ENCODE data around the gene MAN2A1. TPM values are rescaled to one million over a fixed set of nuclear protein-coding genes. Genes with fewer than 3 reads are reported as not detected.

MAN2A1 gene
- total RNA-seq, 1 experiment from 2014 or later: 78.0 TPM

DNA sequence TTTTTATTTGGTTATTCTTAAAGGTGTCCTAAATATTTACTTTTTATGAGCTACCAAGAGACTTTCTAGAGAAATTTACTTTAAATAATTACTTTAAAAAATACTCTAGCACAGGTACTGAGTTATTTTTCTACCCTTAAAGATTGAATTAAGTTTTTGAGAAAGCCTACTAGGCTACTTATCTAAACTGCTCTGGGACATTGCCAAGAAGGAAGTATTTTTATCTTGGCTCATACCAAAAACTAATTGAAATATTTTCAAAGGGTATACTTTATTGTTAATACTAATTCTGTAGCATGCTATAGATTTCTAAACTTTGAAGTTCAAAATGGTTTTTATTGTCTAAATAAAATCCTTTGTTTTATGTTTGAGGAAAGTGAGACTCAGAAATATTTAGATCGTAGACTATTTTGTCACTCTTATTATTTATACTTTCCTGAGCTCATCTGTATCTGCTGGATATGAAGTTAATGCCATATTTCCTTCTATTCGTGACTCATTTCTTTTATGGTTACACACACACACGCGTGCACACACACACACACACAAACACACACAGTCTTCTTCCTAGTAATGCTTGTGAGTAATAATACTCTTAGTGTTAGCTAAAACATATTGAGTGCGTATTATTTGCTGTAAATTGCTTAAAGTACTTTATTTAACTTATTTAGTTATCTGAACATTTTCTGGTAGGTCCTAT, 89.5 kb downstream of the MAN2A1 start:
- 0 out of 7 replicates have a peak overlapping the region, but pooled peaks of 1 of the 3 experiments have one; percentile 11 for H3K27ac Mint-ChIP-seq
- no CpG with 5 or more reads among the region's 5 CpGs for WGBS (ENCODE audit: extremely low coverage, insufficient read length, low lambda C conversion rate)

More for the DNA sequence above, 89.5 kb downstream of the MAN2A1 start:
- no peak overlapping the region for H4K91ac ChIP-seq (ENCODE audit: insufficient read length, low read depth, low read length)
- H3K27me3 Mint-ChIP-seq (ENCODE audit: low read depth): no peaks in the 10 kb centered on the region
- H3K79me1 ChIP-seq (ENCODE audit: insufficient read depth, low read depth, low read length, poor library complexity, severe bottlenecking): no peaks in the 10 kb centered on the region
- no peak overlapping the region for H2BK120ac ChIP-seq (ENCODE audit: low read depth, low read length, poor library complexity, severe bottlenecking)
- TF ChIP-seq, protein P1, sequence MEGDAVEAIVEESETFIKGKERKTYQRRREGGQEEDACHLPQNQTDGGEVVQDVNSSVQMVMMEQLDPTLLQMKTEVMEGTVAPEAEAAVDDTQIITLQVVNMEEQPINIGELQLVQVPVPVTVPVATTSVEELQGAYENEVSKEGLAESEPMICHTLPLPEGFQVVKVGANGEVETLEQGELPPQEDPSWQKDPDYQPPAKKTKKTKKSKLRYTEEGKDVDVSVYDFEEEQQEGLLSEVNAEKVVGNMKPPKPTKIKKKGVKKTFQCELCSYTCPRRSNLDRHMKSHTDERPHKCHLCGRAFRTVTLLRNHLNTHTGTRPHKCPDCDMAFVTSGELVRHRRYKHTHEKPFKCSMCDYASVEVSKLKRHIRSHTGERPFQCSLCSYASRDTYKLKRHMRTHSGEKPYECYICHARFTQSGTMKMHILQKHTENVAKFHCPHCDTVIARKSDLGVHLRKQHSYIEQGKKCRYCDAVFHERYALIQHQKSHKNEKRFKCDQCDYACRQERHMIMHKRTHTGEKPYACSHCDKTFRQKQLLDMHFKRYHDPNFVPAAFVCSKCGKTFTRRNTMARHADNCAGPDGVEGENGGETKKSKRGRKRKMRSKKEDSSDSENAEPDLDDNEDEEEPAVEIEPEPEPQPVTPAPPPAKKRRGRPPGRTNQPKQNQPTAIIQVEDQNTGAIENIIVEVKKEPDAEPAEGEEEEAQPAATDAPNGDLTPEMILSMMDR (conservative IDR thresholded peaks at IDR 0.05): no peak
- H3K23ac ChIP-seq (ENCODE audit: insufficient read length, low read depth, low read length): no peak overlapping the region
- H3K27ac ChIP-seq (ENCODE audit: insufficient read length, low read depth, low read length): no peak overlapping the region
- no peak overlapping the region for H3K56ac ChIP-seq (ENCODE audit: insufficient read length, low read depth, low read length)
- H3K27me3 ChIP-seq (ENCODE audit: insufficient read depth, low read length): no peaks in the 10 kb centered on the region
- H3K9me3 Mint-ChIP-seq: no peaks in the 10 kb centered on the region
- H3K4ac ChIP-seq (ENCODE audit: low read depth, low read length): no peak overlapping the region
- no peaks in the 10 kb centered on the region for H3K4me1 ChIP-seq (ENCODE audit: insufficient read depth, low read length)
- no peak overlapping the region for H3K9ac ChIP-seq (ENCODE audit: extremely low read depth, insufficient read length, low read length)
- H2BK5ac ChIP-seq (ENCODE audit: insufficient read length, low read length): no peak overlapping the region
- no peak overlapping the region for H2AK5ac ChIP-seq (ENCODE audit: insufficient read length, low read length)
- no peak overlapping the region for H3K14ac ChIP-seq (ENCODE audit: insufficient read depth, low read length)
- H3K4me2 ChIP-seq (ENCODE audit: insufficient read depth, insufficient read length, low read length): no peak overlapping the region
- no peak overlapping the region for H4K5ac ChIP-seq (ENCODE audit: insufficient read length, low read depth, low read length)
- no peaks in the 10 kb centered on the region for H3K23me2 ChIP-seq (ENCODE audit: insufficient read length, low read depth, low read length, poor library complexity, severe bottlenecking)
- no peak overlapping the region for H2AFZ ChIP-seq (ENCODE audit: low read length)
- H3K9me3 ChIP-seq (ENCODE audit: control insufficient read depth, low read depth, low read length): no peaks in the 10 kb centered on the region
- peaks cover 6 to 36% (median 36%) of the 10 kb centered on the region in 3 experiments for H3K36me3 Mint-ChIP-seq (ENCODE audit: insufficient read depth in 1 of 3, low read depth in 3 of 3)
- H2BK20ac ChIP-seq (ENCODE audit: low read depth, low read length, poor library complexity, severe bottlenecking): no peak overlapping the region
- H3T11ph ChIP-seq (ENCODE audit: low read length): no peak overlapping the region
- DNase-seq: no peak
- 0 out of 4 replicates have a peak, but pooled peaks cover 0 to 3% of the 10 kb centered on the region in 2 experiments for H3K4me1 Mint-ChIP-seq
- no peak overlapping the region for H2BK15ac ChIP-seq (ENCODE audit: low read depth, low read length)
- H3K79me2 ChIP-seq (ENCODE audit: insufficient read depth, low read length): no peaks in the 10 kb centered on the region
- no peak overlapping the region for H2BK12ac ChIP-seq (ENCODE audit: insufficient read length, low read depth, low read length)
- H3K18ac ChIP-seq (ENCODE audit: insufficient read length, low read depth, low read length): no peak overlapping the region
- H4K20me1 ChIP-seq (ENCODE audit: control insufficient read depth, insufficient read depth, insufficient read length): no peaks in the 10 kb centered on the region
- no peak overlapping the region for H4K8ac ChIP-seq (replicated peaks; ENCODE audit: insufficient read length, low read depth, low read length)
- H3K4me3 Mint-ChIP-seq: no peak overlapping the region

Data from H9 (cell line).